Activated naive CD8-positive, alpha-beta T cell (primary cell): ENCODE data around the gene NISCH.

Source experiments
- H3K27ac Mint-ChIP-seq: one replicate; pipeline ENCODE4 v1.8.0; 2021; ENCODE audit warnings: mixed read lengths
- H3K27me3 Mint-ChIP-seq: one replicate; pipeline ENCODE4 v1.8.0; 2021; ENCODE audit warnings: mixed read lengths
- H3K36me3 Mint-ChIP-seq: one replicate; pipeline ENCODE4 v1.8.0; 2021; ENCODE audit warnings: mixed read lengths
- H3K4me1 Mint-ChIP-seq: one replicate; pipeline ENCODE4 v1.8.0; 2021; ENCODE audit warnings: low read depth, mixed read lengths
- H3K4me3 Mint-ChIP-seq: one replicate; pipeline ENCODE4 v1.8.0; 2021; ENCODE audit warnings: mild to moderate bottlenecking, mixed read lengths
- H3K9me3 Mint-ChIP-seq: one replicate; pipeline ENCODE4 v1.8.0; 2021; ENCODE audit warnings: low read depth, mixed read lengths

NISCH gene

DNA sequence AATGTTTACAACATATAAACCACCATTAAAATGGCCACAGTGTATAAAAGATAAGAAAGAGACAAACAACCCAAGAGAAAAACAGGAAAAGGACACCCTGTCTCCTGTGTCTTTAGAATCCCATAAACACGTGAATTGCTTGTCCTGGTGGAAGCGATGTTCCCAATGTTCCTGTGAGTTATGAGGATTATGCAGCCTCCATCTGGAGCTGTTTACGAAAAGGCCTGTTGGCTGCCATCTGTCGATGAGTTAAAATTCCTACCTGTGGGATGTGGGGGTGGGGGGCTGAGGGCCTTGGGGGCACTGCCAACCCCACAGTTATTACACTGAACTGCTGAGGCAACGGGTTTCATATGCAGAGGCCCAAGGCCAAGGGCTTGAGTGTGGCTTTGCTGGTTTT is 13.6 kb downstream of the NISCH start:
- no peaks in the 10 kb centered on the region for H3K36me3 Mint-ChIP-seq
- H3K9me3 Mint-ChIP-seq: no peaks in the 10 kb centered on the region
- peak overlapping the region; percentile 41 for H3K27ac Mint-ChIP-seq
- peaks cover 7% of the 10 kb centered on the region for H3K4me1 Mint-ChIP-seq
- H3K4me3 Mint-ChIP-seq: no peak overlapping the region
- no peaks in the 10 kb centered on the region for H3K27me3 Mint-ChIP-seq

DNA sequence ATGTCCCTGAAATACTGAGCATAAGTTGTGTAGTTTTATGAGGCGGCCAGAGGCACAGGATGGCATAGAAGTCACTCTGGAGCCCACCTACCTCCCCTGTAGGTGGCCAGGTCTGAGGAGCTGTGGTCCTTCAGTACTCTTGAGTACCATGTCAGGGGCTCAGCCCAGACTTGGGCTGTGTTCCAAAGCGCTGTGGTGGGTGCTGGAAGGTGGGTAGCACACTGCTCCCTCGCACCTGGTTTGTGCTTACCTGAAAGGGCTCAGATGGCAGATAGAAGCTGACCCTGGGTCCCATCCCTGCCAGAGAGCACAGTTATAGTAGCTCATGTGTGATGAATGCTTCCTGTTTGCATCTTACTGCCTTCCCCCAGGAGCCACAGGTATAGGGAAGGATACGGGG is 15.5 kb downstream of the NISCH start:
- no peaks in the 10 kb centered on the region for H3K36me3 Mint-ChIP-seq
- peaks cover 4% of the 10 kb centered on the region for H3K4me1 Mint-ChIP-seq
- H3K27ac Mint-ChIP-seq: no peak overlapping the region
- no peaks in the 10 kb centered on the region for H3K27me3 Mint-ChIP-seq
- H3K4me3 Mint-ChIP-seq: no peak overlapping the region
- H3K9me3 Mint-ChIP-seq: no peaks in the 10 kb centered on the region

DNA sequence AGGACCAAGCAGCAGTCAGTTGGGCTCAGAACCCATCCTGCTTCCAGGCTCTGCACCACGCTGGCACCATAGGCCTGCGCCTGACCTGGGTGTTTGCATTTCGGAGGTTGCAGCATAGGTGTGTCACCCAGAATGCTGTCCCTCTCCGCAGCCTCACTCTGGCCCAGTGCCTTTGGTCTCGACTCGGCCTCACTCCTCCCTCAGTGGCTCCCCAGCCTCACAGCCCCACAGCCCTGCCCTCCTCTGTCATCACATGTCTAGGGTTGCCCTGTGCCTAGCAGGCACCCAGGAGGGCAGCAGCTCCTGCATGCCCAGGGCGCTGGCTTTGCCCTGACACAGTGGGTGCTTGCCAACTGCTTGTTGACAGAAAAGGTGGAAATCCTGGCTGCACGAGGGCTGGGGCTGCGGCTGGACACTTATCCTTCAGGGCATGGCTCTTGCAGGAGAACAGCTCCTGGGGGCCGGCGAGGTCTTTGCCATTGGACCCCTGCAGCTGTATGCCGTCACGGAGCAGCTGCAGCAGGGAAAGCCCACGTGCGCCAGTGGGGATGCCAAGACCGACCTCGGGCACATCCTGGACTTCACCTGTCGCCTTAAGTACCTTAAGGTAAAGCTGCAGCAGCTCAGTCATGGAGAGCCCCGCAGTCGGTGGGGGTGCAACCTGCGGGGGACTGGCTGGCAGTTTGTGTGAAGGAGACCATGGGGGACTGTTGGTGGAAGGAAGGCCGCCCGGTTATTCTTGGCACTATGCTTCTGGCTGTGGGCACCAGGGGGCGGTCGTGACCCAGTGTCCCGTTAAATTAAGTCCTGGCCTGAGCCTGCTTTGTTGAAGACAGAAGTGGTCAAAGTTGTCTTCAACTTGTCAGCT is 16.2 kb downstream of the NISCH start:
- Mint-ChIP-seq H3K4me3 (no peak overlapping the region), H3K27ac (no peak overlapping the region), H3K9me3 (no peaks in the 10 kb centered on the region), H3K36me3 (no peaks in the 10 kb centered on the region), H3K27me3 (no peaks in the 10 kb centered on the region), H3K4me1 (peaks cover 4% of the 10 kb centered on the region)

DNA sequence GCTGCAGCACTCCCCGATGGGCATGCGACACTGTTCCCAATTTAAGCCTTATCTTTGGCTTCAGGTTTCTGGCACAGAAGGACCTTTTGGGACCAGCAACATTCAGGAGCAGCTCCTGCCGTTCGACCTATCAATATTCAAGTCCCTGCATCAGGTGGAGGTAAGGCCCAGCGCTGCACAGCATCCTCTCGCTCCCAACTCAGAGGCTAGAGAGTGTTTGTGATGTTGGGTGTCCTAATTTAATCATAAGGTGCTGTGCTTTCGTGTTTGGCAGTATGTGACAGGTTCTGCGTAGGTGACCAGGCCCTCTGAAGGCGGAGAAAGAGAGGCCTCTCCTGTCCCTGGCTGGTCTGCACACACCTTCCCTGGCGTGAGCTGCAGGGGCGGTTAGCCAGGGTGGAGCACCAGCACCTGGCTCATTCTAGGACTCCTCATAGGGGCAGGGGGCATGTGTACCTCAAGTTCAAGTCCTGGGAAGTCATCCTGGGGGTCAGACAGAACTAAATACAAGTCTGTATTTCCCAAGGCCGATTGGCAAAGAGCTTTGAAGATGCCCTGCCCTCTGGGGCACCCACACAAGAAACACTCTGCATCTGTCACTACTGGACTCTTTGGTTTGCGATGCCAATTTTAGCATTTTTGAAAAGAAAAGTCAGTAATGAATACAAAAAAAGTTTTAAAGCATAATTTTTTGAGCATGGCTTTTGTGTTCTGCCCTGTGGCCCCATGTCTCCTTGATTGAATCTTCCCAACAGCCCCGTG is 17.0 kb downstream of the NISCH start:
- Mint-ChIP-seq H3K27me3 (no peaks in the 10 kb centered on the region), H3K36me3 (no peaks in the 10 kb centered on the region), H3K27ac (no peak overlapping the region), H3K4me3 (no peak overlapping the region), H3K9me3 (no peaks in the 10 kb centered on the region), H3K4me1 (peaks cover 4% of the 10 kb centered on the region)

DNA sequence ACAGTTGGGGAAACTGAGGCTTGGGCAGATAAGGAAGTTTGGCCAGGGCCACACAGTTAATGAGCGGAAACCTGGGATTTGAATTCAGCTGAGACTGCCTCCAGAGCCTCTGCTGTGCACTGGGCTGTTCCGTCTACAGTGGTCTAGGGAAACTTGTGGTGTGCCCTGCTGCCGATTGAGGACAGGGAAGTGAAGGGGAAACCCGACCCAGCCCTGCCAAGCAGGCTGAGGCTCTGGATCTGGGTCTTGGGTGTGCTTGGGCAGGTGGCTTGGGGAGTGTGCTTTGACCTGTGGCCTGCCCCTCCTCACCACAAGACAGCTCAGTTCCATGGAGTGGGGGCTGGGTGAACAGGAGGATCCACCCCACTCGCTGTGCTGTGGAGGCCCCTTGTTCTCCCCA is 17.6 kb downstream of the NISCH start:
- Mint-ChIP-seq H3K27ac (no peak overlapping the region), H3K27me3 (no peaks in the 10 kb centered on the region), H3K4me1 (peaks cover 4% of the 10 kb centered on the region), H3K4me3 (no peak overlapping the region), H3K36me3 (no peaks in the 10 kb centered on the region), H3K9me3 (no peaks in the 10 kb centered on the region)

DNA sequence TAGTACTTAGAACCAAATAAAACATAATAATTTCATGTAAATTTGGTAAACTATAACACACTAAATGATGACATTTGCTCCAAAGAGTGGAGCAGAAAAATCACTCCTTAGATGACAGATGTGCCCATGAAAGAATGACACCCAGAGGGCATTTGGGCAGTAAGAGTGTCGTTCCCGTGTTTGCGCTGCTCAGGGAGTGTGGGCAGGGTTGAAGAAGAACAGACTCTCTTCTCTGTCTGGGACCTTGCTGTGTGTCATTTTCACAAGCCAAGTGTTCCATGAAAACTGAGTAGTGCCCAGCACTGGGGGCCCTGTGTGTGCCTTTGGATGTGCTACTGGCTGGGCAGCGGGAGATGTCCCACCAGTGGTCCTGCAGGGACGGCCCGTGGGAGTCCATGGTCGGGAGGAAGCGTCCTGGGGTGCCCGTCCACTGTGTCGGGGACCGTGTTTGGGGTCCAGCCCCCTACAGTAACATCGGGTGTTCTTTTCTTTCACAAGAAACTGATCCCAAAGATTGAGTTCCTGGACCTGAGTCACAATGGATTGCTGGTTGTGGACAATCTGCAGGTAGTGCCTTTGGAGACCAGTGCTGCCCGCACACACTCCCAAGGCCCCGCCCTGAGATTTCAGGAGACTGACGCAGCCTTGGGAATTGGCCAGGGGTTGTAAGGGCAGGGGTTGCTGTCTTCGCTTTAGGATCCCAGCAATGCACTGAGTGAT is 21.8 kb downstream of the NISCH start:
- no peak overlapping the region for H3K4me3 Mint-ChIP-seq
- no peaks in the 10 kb centered on the region for H3K9me3 Mint-ChIP-seq
- H3K27ac Mint-ChIP-seq: no peak overlapping the region
- H3K4me1 Mint-ChIP-seq: no peaks in the 10 kb centered on the region
- no peaks in the 10 kb centered on the region for H3K27me3 Mint-ChIP-seq
- H3K36me3 Mint-ChIP-seq: no peaks in the 10 kb centered on the region

DNA sequence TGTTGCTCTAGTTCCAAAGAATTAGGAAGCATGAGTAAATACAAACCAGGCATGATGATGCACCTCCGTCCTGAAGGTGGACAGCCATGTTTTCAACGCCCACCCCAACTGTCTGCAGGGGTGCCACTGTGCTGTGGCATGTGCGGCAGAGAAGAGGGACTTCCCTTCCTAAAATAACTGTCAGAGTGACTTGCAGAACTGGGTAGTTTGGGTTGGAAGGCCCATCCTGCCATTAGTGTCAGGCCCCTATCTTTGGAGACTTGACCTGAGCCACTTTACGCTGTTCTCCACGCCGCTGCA is 22.3 kb downstream of the NISCH start:
- no peak overlapping the region for H3K4me3 Mint-ChIP-seq
- no peaks in the 10 kb centered on the region for H3K36me3 Mint-ChIP-seq
- no peaks in the 10 kb centered on the region for H3K4me1 Mint-ChIP-seq
- no peak overlapping the region for H3K27ac Mint-ChIP-seq
- H3K9me3 Mint-ChIP-seq: no peaks in the 10 kb centered on the region
- H3K27me3 Mint-ChIP-seq: no peaks in the 10 kb centered on the region

DNA sequence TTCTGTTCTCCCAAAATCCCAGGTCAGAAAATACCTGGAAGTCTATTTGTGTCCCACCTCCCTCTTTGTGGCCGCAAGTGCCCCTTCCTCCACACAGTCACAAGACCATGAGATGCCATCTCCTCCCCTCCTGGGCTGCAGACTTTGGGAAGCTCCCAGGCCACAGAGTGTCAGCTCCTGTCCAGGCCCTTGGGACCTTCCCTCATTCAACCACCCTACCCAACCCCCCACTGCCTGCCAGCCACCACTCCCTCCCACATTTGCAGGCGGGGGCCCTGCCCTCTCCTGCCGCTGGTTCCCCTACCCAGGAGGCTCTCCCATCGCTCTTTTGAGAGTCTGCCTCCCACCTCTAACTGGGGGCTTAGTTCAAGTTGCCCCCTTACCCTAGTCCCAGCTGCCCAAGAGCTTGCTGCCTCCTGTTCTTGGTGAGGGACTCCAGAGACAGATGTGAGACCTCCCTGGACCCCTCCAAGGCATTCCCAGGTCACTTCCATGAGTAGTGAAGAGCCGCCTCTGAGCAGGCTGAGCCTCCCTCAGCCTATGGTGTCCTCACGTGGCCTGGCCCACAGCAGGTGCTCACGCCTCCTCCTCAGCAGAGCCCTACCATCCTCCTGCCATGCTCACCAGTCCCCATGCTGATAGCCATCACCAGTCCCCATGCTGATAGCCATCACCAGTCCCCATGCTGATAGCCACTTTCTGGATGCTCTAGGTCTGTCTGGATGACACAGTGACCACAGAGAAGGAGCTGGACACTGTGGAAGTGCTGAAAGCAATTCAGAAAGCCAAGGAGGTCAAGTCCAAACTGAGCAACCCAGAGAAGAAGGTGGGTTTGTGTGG is 23.9 kb downstream of the NISCH start:
- Mint-ChIP-seq H3K36me3 (no peaks in the 10 kb centered on the region), H3K27me3 (no peaks in the 10 kb centered on the region), H3K27ac (no peak overlapping the region), H3K9me3 (no peaks in the 10 kb centered on the region), H3K4me1 (no peaks in the 10 kb centered on the region), H3K4me3 (no peak overlapping the region)

DNA sequence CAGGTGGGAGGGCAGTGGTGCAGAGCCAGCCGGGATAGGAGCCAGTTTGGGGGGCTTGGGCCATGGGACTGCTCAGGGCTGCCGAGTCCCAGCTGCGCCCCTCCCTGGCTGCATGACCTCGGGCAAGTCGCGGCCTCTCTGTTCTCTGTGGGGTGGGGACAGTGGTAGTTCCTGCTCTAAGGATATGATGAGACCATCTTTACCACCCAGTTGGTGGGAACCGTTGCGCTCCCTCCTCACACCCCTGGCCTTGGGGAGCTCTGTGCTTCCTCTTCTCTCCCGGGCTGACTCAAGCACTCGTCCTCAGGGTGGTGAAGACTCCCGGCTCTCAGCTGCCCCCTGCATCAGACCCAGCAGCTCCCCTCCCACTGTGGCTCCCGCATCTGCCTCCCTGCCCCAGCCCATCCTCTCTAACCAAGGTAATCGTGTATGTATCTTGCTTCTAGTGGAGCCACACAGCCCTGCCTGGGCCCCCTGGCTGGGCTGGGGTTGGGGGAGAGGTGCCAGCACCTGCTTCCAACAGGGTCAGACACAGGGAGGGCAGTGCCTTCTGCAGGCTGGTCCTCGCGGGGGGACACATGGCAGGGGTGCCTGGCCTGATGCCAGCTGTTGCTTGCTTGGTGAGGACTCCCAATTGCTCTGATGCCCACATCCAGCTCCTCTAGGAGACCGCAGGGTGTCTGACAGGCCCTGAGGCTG is 24.6 kb downstream of the NISCH start:
- H3K4me3 Mint-ChIP-seq: no peak overlapping the region
- no peak overlapping the region for H3K27ac Mint-ChIP-seq
- no peaks in the 10 kb centered on the region for H3K4me1 Mint-ChIP-seq
- H3K9me3 Mint-ChIP-seq: no peaks in the 10 kb centered on the region
- H3K27me3 Mint-ChIP-seq: no peaks in the 10 kb centered on the region
- H3K36me3 Mint-ChIP-seq: no peaks in the 10 kb centered on the region

DNA sequence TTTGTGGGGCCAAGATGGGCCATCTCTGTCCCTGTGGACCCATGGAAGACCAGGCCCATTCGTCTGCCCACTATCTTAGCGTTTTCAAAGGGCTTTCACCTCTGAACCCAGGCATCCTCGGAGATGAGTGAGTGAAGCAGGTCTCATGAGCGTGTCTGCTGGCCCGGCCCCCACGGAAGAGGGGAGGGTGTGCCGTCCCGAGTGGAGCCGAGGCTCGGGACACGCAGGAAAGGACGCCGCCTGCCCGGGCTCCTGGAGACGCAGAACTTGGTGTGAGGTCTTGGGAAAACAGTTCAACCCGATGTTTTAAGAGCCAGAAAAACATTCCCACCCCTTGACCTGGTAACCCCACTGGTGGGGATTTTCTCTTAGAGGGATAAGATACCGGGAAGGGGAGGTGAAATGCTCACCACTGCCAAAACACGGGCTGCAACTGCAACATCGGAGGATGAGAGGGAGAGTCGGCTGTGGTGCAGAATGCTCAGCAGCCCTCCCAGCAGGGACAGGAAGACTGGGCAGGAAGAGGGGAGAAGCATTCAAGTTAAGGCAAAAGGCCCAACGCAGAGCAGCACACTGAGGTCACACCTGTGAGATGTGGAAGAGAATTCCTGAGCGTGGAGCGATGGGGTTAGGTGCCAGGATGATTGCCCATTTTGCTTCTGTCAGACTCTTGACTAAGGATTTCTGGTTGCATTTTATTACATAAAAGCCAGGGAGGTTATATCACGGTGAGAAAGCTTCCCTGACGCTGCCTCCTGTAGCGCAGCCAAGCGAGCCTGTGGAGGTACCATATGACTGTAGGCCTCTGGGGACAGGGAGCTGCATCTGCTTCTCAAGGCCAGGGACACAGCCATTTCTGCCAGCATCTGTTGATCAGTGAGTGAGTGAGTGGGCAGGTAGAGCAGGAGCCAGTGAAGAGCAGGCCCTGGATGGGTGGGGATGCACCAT is 25.6 kb downstream of the NISCH start:
- H3K27ac Mint-ChIP-seq: no peak overlapping the region
- no peak overlapping the region for H3K4me3 Mint-ChIP-seq
- H3K4me1 Mint-ChIP-seq: no peaks in the 10 kb centered on the region
- no peaks in the 10 kb centered on the region for H3K9me3 Mint-ChIP-seq
- H3K36me3 Mint-ChIP-seq: no peaks in the 10 kb centered on the region
- H3K27me3 Mint-ChIP-seq: no peaks in the 10 kb centered on the region

DNA sequence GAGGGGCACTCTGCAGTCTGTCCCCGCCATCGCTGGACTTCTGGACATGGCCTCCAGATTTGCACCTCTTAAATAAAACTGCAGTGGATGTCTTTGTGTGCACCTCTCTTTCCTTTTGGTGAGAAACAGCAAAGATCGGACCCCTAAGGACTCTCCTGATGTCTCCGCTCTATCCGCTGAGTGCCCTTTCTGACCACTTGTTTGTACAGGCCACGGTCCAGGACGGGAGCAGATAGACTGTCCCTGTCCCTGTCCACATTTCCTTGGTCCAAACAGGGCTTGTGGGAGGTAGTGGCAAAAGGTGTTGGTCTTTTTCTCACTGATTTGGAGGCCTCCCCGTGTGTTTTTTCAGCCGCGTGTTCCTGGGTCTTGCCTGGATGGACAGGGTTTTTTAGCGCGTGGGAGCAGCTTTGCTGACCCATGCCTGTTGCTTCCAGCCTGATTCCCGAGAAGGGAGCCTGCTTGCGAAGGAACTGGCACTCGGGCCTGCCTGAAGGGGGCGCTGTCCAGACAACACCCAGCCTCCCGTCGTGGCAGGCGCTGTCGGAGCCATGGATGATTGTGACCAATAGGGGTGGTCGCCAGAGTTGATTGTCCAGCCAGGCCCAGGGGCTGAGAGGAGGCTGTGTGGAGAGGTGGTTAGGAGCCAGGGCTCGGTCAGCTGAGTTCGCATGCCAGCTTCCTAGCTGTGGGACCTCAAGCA is 26.6 kb downstream of the NISCH start:
- H3K4me3 Mint-ChIP-seq: no peak overlapping the region
- H3K4me1 Mint-ChIP-seq: no peaks in the 10 kb centered on the region
- H3K27me3 Mint-ChIP-seq: no peaks in the 10 kb centered on the region
- H3K36me3 Mint-ChIP-seq: no peaks in the 10 kb centered on the region
- no peaks in the 10 kb centered on the region for H3K9me3 Mint-ChIP-seq
- no peak overlapping the region for H3K27ac Mint-ChIP-seq

DNA sequence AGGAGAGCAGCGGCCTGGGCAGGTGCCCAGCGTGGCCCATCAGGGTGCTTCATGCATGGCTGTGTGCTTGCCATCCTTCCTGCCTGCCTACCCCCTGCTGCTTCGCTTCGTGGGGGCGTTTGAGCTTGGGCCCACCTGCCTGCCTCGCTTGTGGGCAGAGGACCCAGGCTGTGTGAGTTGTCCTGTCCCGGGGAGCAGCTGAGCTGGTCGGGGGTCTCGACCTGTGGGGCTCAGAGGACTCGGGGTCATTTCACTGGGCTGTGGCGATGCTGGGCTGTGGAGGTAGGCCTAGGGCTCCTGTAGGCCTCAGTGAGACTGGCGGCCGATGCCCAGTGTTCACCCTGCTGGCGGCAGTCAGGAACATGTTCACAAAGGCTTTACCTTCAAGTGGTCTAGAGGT is 27.7 kb downstream of the NISCH start:
- no peaks in the 10 kb centered on the region for H3K9me3 Mint-ChIP-seq
- H3K4me3 Mint-ChIP-seq: no peak overlapping the region
- no peaks in the 10 kb centered on the region for H3K4me1 Mint-ChIP-seq
- H3K27me3 Mint-ChIP-seq: no peaks in the 10 kb centered on the region
- no peaks in the 10 kb centered on the region for H3K36me3 Mint-ChIP-seq
- H3K27ac Mint-ChIP-seq: no peak overlapping the region
